GM18507 (cell line): Measurements from ENCODE around the gene LTB4R2.
A peak's percentile ranks its signal among the peaks of the same experiment; 100 is the strongest.

ENCODE experiments used
- DNase-seq: peaks from one replicate; pipeline ENCODE4 v3.0.0; 2011; ENCODE audit warnings: low read depth; ENCODE audit not compliant: insufficient read length; ENCODE audit errors: extremely low spot score
- FAIRE-seq: peaks from 2 replicates; lab custom pipeline; 2011; peaks lifted over from hg19 to GRCh38; lab: Jason Lieb, UNC

Gene LTB4R2

DNA sequence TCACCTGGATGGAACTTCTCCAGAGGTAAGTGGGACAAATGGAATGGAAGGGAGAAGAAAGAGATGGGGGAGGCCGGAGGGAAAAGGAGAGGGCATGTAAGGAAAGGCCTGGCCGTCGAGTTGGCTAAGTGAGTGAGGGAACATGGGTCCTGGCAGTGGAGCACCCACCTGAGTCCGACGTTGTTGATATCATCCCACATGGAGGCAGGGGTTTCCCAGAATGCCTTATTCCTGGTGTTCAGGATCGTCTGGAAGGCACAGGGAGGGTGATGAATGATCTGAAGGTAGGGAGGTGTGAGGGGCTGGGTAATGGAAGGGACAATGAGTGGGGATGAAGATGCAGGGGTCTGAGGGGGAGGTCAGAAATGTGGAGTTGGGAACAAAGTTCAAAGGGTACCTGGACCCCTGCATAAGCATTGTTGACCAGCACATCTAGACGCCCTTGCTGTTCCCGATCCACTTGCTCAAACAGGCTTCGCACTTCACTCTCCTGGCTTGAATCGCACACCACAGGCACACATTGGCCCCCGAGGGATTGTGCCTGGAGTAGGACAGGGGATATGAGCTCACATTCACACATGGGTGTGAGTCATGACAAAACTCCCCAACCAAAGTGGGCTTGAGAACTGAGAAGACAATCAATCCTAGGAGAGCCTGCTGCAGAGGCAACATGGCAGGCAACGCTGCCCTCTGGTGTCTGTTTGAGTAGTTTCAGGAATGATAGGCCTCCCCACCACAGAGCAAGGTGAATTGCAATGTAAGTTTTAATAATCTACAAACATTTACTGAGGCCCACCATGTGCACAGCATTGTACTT, 13.4 kb upstream of the LTB4R2 start:
- peak; percentile 69 for DNase-seq
- peak; percentile 95 for FAIRE-seq

DNA sequence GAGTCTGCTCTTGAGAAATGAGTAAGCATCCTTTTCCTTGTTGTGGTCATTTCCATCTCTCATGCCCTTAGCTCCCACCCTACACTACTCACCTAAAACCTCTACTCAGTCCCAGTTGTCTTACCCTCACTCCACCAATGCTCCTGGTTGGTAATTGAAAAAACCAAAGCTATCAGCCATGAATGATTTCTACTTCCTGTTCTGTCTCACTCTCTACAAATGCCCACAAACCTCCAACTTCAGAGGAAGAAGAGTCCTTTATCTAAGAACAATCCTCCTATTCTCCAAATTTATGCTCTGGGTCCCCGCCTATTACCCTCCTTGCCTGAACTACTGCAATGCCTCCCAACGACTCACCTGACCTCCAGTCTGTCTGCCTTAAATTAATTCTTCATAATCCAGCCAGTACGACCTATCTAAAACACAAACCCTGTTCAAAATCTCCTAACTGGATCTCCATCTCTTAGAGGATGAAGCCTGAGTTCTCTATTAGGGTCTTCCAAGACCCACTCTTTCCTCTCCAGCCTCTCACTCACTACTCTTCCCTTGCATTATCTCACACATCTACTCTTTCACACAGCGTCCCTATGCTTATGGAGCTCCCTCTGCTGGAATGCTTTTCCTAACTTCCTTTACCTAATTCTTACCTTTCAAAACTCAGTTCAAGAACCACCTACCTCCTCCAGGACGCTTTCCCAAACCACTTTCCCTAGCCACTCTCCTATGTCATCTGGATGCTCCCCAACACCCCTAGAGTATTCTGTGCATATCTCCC, 12.6 kb upstream of the LTB4R2 start:
- DNase-seq, result no peak
- FAIRE-seq, result no peak

DNA sequence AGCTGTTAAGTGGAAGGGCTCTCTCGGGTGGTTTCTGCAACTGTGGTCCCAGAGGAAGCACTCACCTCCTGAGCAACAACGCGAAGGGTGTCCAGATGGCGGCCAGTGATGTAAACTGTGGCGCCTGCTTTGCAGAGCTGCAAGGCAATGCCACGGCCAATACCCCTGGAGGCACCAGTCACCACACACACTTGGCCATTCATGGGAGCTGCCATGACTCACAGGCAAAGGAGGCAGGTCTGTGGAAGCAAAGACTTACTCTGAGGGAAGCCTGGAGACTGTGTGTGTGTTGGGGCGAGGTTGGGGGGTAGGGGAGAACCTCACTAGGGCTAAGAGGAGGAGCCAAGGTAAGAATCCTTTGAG, 11.1 kb upstream of the LTB4R2 start:
- FAIRE-seq, result no peak
- DNase-seq, result no peak

DNA sequence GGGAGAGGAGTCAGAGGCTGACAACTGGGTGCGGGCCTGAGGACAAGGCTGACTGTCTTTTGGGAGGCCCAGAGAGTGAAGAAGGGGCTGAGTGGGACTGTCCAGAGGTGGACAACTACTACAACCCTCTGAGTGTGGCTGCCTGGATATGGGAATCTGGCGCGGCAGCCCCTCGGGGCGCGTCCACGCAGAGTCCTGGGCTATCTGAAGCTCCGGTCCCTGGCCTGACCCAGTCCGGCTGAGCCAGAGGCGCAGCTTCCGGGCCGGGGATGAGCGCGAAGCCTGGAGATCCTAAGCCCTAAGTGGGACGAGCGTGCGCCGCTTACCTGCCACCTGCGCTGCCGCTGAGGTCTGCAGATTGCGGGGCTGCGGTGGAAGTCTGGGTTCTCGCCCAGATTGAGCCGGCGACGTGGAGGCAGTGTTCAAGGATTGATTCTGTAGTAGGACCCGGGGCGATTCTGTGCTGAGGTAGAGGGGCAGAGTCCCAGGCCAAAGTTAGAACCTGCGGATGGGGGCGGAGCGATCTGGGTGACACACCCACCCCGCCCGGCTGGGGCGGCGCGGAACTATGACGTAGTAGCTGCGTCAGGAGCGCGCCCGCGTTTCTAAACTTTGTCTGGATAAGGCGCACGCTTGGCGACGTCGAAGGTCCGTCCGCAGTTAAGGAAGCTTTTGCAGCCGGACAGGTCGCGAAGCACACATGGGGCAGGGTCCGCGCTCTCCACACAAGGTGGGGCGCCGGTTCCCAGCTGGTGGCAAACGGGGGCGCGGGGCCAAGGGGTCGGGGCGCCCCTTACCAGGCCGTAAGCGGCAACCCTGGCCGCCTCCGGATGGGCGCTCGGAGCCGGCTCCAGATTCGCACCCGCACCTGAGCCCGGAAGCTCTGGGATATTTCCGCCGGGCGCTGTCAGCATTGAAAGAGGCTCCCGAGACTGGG, 10.4 kb upstream of the LTB4R2 start, which contains the start of the genes DHRS1 and NOP9:
Gene DHRS1, minus strand, starts transcription at position 526 of the 937 bp plus-strand sequence. CDS start 674 bp downstream, outside the sequence.
Gene NOP9, plus strand, starts transcription at position 596 of the 937 bp plus-strand sequence. Its CDS starts 105 bp downstream, at position 701.
- DNase-seq (peak; percentile 96), FAIRE-seq (peak; percentile 94)

DNA sequence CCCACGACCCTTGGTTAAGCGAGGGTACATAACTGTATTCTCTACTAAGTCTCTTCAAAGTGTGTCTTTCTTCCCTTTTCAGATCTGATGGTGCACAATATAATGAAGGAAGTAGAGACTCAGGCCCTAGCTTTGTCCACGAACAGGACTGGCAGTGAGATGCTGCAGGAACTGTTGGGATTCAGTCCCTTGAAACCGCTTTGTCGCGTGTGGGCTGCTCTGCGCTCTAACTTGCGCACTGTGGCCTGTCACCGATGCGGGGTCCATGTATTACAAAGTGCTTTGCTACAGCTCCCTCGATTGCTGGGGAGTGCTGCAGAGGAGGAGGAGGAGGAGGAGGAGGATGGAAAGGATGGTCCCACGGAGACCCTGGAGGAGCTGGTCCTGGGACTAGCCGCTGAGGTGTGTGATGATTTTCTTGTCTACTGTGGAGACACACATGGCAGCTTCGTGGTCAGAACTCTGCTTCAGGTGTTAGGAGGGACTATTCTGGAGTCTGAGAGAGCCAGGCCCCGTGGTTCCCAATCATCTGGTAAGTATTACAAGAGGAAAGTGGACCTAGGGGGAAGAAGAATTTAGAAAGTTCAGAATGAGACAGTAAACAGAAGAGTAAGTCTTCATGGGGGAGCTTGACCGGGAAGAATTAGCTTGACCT, 9.5 kb upstream of the LTB4R2 start:
- no peak for FAIRE-seq

DNA sequence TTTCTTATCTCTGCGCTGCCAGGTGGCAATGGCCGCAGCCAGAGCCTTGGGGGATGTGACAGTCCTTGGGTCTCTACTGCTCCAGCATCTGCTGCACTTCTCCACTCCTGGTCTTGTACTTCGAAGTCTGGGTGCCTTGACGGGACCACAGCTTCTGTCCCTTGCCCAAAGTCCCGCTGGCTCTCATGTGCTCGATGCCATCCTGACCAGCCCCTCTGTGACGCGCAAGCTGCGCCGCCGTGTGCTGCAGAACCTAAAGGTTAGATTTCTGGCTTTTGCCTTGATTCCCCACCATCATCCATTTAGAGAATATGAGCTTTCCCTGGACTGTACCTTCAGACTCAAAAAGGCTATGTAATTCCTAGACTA, 5.9 kb upstream of the LTB4R2 start:
- FAIRE-seq (no peak), DNase-seq (no peak)

More for the DNA sequence above, 9.5 kb upstream of the LTB4R2 start:
- DNase-seq, result no peak

DNA sequence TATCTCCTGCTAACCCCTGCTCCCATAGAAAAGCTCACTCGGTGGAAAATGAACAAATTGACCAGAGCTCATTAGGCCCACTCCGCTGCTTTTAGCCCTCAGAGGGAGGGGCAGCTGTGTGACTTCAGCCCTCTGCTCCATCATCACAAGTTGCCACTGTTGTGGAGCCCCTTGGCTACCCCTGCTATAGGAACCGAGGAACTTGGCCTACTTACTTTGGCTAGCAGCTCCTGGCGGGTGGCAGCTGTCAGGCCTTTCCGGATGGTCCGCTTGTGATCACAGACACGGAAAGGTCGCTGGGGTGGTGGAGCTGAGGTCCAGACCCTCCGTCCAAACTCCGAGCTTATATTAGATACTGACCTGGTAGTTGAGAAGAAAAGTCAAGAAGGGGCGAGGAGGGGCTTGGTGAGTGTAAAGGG, 2.8 kb upstream of the LTB4R2 start:
- FAIRE-seq (no peak), DNase-seq (no peak)

DNA sequence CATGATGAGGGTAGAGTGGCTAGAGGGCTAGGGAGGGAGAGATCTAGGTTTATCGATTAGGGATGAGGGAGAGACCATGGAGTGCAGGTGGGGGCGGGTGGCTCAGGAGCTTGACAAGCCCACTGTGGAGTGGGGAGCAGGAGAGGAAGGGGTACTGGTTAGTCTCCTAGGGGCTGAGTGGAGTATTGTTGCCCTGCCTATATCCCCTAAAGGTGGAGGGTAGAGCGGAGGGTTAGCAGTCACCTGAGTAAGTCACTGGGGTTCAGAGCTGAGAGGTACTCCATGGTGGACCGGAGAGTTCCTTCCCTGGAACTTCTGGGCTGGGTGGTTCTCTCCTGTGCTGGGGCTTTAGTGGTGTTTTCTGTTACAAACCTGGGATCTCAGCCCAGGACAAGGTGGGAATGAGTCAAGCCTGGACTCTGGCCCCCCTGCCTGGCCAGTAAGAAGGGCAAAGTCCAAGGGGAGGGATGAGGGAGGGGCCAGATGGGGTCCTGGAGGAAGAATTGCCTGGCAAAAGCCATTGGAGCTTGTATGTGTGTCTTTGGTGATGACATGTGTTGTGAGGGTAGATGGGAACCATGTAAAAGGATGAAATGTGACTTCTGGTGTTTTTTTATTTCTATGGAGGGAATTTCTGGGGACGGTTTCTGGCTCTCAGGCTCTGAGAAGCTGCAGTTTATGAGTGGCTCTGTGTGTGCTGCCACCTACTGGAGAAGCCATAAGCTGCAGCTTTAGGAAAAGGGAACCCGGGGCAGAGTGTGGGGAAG, 2.2 kb upstream of the LTB4R2 start, which contains the start of gene CIDEB:
Gene CIDEB, minus strand, starts transcription at position 403 of the 767 bp plus-strand sequence. Its CDS starts 119 bp downstream, at position 284.
- DNase-seq, result no peak
- FAIRE-seq, result peak; percentile 84

DNA sequence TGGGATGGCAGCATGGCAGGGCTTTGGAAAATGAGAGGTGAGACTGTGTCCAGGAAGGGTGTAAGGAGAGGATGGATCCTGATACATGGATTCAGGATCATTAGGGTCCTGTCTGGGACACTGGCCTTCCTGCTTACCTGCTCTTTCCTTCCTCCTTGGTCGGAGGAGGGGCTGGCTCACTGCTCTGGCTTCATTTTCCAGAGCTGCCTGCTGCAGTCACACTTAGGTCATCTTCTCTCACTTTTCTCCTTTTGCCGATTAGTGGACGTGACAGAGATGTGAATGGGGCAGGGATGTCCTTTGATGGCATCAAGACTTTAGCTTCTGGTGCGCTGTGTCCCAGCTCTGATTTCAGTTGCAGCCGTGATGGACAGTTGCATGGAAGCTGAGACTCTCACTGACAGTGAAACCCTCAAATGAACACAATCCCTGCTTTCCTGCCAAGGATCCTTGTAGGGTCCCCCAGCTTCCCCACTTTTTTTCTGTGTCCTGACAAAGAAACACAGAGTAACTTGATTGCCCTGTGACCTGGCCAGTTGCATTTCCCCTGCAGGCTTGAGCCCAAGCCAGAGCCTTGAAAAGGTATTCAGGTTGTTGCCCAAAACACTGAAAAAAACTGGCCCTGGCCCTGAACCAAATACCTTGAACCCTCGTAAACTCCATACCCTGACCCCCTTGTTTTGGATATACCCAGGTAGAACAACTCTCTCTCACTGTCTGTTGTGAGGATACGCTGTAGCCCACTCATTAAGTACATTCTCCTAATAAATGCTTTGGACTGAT, 1.4 kb upstream of the LTB4R2 start:
- DNase-seq, result no peak
- FAIRE-seq, result no peak

DNA sequence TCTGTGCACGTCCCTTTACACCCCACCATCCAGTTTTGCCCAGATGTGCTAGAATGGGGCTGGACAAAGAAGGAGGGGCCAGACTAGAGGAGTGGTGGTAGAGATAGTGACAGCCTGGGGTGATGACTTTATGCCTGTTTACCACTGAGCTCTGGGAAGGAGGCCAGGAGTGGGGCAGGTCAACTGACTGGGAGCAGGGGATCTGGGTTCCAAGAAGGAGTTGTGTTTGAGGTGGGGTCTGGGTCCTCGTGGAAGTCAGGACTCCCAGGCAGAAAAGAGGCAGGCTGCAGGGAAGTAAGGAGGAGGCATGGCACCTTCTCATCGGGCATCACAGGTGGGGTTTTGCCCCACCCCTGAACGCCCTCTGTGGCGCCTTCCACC, 315 bp downstream of the LTB4R2 start:
- FAIRE-seq (no peak), DNase-seq (no peak)

DNA sequence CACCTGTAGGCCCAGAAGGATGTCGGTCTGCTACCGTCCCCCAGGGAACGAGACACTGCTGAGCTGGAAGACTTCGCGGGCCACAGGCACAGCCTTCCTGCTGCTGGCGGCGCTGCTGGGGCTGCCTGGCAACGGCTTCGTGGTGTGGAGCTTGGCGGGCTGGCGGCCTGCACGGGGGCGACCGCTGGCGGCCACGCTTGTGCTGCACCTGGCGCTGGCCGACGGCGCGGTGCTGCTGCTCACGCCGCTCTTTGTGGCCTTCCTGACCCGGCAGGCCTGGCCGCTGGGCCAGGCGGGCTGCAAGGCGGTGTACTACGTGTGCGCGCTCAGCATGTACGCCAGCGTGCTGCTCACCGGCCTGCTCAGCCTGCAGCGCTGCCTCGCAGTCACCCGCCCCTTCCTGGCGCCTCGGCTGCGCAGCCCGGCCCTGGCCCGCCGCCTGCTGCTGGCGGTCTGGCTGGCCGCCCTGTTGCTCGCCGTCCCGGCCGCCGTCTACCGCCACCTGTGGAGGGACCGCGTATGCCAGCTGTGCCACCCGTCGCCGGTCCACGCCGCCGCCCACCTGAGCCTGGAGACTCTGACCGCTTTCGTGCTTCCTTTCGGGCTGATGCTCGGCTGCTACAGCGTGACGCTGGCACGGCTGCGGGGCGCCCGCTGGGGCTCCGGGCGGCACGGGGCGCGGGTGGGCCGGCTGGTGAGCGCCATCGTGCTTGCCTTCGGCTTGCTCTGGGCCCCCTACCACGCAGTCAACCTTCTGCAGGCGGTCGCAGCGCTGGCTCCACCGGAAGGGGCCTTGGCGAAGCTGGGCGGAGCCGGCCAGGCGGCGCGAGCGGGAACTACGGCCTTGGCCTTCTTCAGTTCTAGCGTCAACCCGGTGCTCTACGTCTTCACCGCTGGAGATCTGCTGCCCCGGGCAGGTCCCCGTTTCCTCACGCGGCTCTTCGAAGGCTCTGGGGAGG, 985 bp downstream of the LTB4R2 start, which contains the start of gene LTB4R:
Gene LTB4R, plus strand, starts transcription at position 857 of the 959 bp plus-strand sequence. CDS start 4,150 bp downstream, outside the sequence.
- DNase-seq (peak; percentile 35), FAIRE-seq (peak; percentile 68)

DNA sequence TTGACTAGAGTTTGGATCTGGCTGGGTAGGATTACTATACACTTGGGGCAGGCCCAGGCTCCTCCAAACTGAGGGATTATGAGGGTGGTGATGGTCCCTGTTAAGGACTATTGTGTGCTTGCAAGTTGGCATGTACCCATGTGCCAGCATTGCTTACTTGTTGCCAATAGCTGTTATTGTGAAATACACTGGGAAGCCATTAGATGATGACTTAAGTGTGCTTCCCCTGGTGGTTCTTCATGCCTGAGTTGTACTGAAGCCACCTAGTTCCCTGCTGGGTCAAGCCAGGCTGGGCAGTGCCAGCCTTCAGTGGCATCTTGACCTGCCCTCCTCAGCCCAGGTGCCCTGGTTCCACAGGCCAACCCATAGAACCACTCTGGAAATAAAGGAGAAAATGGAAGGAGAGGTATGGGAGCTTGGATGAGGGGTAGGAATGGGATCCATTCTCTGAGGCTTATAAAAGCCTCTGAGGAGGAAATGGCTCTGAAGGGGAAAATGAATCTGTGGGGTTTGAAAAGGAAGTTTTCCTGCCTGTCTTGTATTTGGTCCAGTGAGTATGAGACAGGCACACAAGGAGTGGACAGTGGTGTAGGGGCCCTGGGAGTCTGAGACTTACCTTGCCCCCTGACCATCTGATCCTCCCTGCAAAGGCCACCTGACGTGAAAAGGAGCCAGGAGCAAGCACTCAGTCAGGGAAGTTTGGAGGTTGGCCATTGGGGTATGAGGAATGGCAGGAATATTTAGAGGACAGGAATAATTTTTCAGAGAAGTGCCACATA, 2.1 kb downstream of the LTB4R2 start:
- FAIRE-seq, result no peak
- no peak for DNase-seq

DNA sequence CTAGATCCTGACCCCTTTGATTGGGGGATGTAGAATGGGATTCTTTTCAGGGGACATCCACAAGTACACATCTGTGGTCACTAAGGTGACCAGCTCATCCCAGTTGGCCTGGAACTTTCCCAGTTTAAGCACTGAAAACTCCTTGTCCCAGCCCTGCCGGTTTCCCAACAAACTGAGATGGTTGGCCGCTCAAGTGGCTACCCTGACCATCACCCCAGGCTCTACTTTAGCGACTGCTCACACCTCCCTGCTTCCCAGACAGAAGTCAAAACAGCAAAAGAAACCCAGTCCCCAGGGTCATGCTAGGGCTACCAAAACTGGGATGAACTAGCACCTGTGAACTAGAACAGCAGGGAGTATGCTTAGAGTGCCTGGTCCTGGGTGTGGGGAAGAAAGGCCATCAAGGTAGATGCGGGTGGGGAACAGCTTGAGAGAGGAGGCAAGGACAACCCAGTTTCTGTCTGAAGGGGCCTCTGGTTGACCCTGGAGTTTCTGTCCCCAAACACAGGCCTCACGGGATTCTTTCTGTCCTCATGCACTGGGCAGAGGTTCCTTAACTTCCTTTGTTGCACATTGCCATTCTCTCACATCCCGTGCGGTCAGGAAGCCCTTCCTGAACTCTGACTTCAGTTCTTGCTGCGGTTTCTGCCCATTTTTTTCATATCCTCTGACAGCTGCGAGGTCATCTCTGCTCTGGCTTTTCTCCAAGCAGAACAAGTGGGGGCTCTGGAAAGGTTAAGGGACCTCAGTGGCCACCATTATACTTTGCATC, 3.0 kb downstream of the LTB4R2 start:
- DNase-seq (no peak), FAIRE-seq (peak; percentile 64)

DNA sequence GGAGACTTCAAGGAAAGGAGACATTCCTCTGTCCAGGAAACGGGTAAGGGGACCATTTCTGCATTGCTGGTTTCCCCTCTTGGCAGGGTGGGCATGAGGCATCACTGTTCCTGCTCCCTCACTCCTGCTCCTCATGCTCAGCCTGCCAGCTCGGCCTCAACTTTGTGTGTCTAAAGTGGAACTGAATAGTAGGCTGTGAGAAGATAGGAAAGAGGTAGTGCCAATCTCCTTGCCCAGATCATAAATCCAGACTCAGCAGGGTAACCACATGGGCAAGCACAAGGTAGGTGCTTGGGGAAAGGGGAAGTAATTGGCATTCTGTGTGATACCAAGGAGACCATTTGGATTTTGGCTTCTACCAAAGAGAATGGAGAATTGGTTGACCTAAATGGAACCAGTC, 4.0 kb downstream of the LTB4R2 start:
- FAIRE-seq, result no peak
- no peak for DNase-seq
